ENCODE measurements around the gene KCNQ1OT1. TPM values are rescaled to one million over a fixed set of nuclear protein-coding genes. Genes with fewer than 3 reads are reported as not detected.

The KCNQ1OT1 gene
- total RNA-seq, 4 donors from 2014 or later = 6.3 to 8.0 (median 7.7) TPM

- H3K27ac ChIP-seq = no peak overlapping the region
Observed at GRCh38 chr11:2668876-2669275, 30.9 kb downstream of the KCNQ1OT1 start.

GRCh38 chr11:2667940-2668339, 31.9 kb downstream of the KCNQ1OT1 start:
- H3K9me3 ChIP-seq = peaks cover 0 to 26% (median 0%) of the 10 kb centered on the region in 4 donors
- H3K4me1 ChIP-seq = peaks cover 0 to 1% (median 0%) of the 10 kb centered on the region in 4 donors
- H3K36me3 ChIP-seq = peaks cover 0 to 42% (median 0%) of the 10 kb centered on the region in 3 donors
- H3K27me3 ChIP-seq = no peaks in the 10 kb centered on the region
- H3K27ac ChIP-seq = no peak overlapping the region
- H3K4me3 ChIP-seq = no peak overlapping the region
- 86 to 91% methylated on average over 2 of the region's 2 CpGs for WGBS, 2 donors
- no peak for TF ChIP-seq POLR2A (IDR thresholded peaks at IDR 0.05)
- TF ChIP-seq CTCF (IDR thresholded peaks at IDR 0.05) = no peak
- no peak for TF ChIP-seq EP300 (IDR thresholded peaks at IDR 0.05)
- DNase-seq (ENCODE audit: low spot score in 2 of 2) = no peak

More at GRCh38 chr11:2668876-2669275, 30.9 kb downstream of the KCNQ1OT1 start:
- TF ChIP-seq POLR2A (IDR thresholded peaks at IDR 0.05) (no peak), CTCF (IDR thresholded peaks at IDR 0.05) (no peak), EP300 (IDR thresholded peaks at IDR 0.05) (no peak)
- Histone ChIP-seq H3K9me3 (peaks cover 0 to 17% (median 0%) of the 10 kb centered on the region in 4 donors), H3K27me3 (no peaks in the 10 kb centered on the region), H3K36me3 (peaks cover 0 to 33% (median 0%) of the 10 kb centered on the region in 3 donors), H3K4me1 (peaks cover 0 to 9% (median 2%) of the 10 kb centered on the region in 4 donors), H3K4me3 (no peak overlapping the region)
- 93 to 96% methylated on average over 5 of the region's 5 CpGs for WGBS, 2 donors
- DNase-seq (ENCODE audit: low spot score in 2 of 2) = no peak

GRCh38 chr11:2666828-2667570, 32.8 kb downstream of the KCNQ1OT1 start:
- H3K27ac ChIP-seq = no peak overlapping the region
- TF ChIP-seq CTCF (IDR thresholded peaks at IDR 0.05) = no peak
- no peak for TF ChIP-seq POLR2A (IDR thresholded peaks at IDR 0.05)
- no peak for TF ChIP-seq EP300 (IDR thresholded peaks at IDR 0.05)
- H3K9me3 ChIP-seq = peaks cover 0 to 35% (median 0%) of the 10 kb centered on the region in 4 donors
- no peak for DNase-seq (ENCODE audit: low spot score in 2 of 2)
- H3K4me3 ChIP-seq = no peak overlapping the region
- no peaks in the 10 kb centered on the region for H3K4me1 ChIP-seq
- H3K27me3 ChIP-seq = no peaks in the 10 kb centered on the region
- WGBS, 2 donors = 81 to 87% methylated on average over 15 of the region's 15 CpGs
- peaks cover 0 to 51% (median 0%) of the 10 kb centered on the region in 3 donors for H3K36me3 ChIP-seq

- DNase-seq (ENCODE audit: low spot score in 2 of 2) = peak in 1 of 2 donors; percentile 25
- Histone ChIP-seq H3K36me3 (peaks cover 0 to 57% (median 0%) of the 10 kb centered on the region in 3 donors), H3K4me3 (no peak overlapping the region), H3K27ac (no peak overlapping the region), H3K27me3 (no peaks in the 10 kb centered on the region), H3K4me1 (no peaks in the 10 kb centered on the region), H3K9me3 (peaks cover 0 to 42% (median 0%) of the 10 kb centered on the region in 4 donors)
- TF ChIP-seq EP300 (IDR thresholded peaks at IDR 0.05) (no peak), CTCF (IDR thresholded peaks at IDR 0.05) (no peak), POLR2A (IDR thresholded peaks at IDR 0.05) (no peak)
- 79% methylated on average over 6 of the region's 6 CpGs for WGBS, 2 donors
Observed at GRCh38 chr11:2666401-2666741, 33.4 kb downstream of the KCNQ1OT1 start.
